AG09309 (cell line): ENCODE results near the gene OXTR.

Experiments
- DNase-seq: peaks from one replicate; pipeline ENCODE4 v3.0.0-alpha.2; 2010; ENCODE audit warnings: low read depth
- H3K4me3 ChIP-seq: 2 replicates; pipeline ENCODE4 v1.5.1; 2011; ENCODE audit warnings: mild to moderate bottlenecking, low read depth, low read length, moderate library complexity; ENCODE audit not compliant: control insufficient read depth
- TF ChIP-seq, protein P1 (sequence below): IDR thresholded peaks from 2 replicates; pipeline ENCODE4 v1.5.1; 2011; ENCODE audit warnings: mild to moderate bottlenecking, low read depth, low read length, inconsistent platforms; ENCODE audit not compliant: insufficient read depth, control insufficient read depth; ENCODE audit errors: missing control alignments

The OXTR gene

DNA sequence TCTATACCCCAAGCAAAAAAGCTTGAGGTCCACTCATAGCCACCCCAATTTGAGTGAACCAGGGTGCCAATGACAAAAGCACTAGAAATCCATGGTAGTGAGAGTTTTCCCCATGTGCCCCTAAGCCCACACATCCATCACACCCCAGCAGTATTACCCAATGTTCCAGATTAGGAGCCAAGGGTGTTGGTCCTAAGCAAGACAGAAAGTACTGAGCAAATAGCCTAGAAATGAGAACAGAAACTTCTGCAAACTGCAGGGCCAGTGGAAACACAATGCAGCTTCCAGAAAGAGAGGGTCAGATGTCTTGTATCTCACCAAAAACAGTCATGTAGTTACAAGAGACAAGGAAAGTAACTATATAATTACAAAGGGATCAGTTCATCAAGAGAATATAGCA lies 10.9 kb upstream of the OXTR start:
- DNase-seq = no peak
- TF ChIP-seq, protein P1, sequence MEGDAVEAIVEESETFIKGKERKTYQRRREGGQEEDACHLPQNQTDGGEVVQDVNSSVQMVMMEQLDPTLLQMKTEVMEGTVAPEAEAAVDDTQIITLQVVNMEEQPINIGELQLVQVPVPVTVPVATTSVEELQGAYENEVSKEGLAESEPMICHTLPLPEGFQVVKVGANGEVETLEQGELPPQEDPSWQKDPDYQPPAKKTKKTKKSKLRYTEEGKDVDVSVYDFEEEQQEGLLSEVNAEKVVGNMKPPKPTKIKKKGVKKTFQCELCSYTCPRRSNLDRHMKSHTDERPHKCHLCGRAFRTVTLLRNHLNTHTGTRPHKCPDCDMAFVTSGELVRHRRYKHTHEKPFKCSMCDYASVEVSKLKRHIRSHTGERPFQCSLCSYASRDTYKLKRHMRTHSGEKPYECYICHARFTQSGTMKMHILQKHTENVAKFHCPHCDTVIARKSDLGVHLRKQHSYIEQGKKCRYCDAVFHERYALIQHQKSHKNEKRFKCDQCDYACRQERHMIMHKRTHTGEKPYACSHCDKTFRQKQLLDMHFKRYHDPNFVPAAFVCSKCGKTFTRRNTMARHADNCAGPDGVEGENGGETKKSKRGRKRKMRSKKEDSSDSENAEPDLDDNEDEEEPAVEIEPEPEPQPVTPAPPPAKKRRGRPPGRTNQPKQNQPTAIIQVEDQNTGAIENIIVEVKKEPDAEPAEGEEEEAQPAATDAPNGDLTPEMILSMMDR = no peak
- H3K4me3 ChIP-seq = no peak overlapping the region

DNA sequence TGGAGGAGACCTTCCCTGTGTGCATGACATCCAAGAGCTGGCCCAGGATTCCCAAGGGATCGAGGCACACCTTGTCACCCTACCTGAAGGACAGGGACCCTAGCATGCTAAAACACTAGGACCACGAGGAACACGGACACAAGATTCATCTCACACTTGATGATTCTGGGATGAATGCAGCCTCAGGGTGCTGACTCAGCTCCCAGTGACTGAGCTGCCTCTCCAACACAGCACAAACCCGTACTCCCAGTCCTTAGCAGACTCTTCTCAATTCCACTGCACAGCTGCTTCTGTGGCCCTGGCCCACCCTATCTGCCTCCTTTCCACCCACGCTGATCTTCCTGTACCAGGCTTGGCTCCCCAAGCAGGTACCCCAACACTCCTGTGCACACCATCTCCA lies 9.1 kb upstream of the OXTR start:
- H3K4me3 ChIP-seq = no peak overlapping the region
- TF ChIP-seq, protein P1 = no peak
- no peak for DNase-seq

DNA sequence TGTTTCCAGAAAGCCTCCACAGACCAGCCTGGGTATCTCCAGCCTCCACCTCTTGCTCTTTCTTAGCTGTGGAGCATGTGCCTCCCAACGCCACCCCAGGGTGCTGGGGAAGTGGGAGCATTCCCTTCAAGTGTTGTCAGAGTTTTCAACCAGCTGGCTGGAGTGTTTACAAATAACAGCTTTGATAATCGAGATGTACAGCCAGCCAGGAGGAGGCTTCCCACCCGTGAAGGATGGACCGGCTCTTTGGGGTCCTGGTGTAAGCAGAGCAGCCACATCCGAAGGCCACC lies 8.5 kb upstream of the OXTR start:
- TF ChIP-seq, protein P1 = no peak
- no peak overlapping the region for H3K4me3 ChIP-seq
- no peak for DNase-seq

DNA sequence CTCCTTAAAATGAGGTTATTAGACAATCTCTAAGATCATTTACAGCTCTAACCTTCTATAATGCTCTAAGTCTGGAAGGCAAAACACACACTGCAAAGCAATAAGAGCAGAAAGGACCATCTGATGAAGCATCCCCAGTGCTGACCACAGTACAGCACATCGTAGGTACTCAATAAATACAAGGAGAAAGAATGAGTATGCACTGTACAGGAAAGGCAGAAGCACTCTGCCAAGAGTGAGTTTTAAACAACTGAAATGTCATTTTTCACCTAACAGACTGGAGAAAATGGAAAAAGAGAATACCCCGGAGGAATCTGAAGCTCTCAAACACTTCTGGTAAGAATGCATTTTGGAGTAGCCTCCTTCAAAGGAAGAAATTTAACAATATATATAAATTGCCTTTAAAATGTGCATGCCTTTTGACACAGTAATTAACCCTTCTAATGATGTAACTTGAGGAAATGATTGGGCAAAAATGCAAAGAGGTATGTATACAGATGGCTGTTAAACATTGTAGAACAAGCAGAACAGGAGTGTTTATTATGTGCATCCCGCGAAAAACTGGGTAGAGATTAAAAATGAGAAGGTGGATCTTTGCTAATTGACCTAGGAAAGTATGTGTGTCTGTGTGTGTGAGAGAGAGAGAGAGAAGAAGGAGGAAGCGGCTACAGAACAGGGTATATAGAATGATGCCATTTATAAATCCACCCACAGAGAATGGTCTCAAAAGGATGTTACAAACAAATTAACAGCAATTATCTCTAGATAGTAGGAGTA lies 8.0 kb upstream of the OXTR start:
- TF ChIP-seq, protein P1 = no peak
- no peak for DNase-seq
- no peak overlapping the region for H3K4me3 ChIP-seq

DNA sequence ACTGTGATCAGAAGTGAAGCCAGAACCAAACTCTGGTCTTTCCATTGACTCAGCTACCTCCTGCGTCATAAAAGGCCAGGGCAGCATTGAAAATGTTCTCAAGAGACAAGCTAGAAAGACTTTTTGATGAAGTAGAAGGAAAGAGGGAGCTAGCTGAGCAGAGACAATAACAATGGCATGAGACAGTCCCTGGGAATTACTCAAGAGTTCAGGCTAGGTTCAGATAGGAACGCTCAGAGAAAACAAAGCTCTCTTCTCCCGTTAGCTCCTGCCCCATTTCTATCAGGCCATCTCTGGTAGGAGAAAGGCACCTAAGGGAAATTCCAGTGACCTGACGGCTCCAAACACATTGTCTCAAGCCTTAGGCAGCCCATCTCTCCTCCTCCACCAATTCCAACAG lies 7.0 kb upstream of the OXTR start:
- no peak for DNase-seq
- TF ChIP-seq, protein P1 = no peak
- no peak overlapping the region for H3K4me3 ChIP-seq

DNA sequence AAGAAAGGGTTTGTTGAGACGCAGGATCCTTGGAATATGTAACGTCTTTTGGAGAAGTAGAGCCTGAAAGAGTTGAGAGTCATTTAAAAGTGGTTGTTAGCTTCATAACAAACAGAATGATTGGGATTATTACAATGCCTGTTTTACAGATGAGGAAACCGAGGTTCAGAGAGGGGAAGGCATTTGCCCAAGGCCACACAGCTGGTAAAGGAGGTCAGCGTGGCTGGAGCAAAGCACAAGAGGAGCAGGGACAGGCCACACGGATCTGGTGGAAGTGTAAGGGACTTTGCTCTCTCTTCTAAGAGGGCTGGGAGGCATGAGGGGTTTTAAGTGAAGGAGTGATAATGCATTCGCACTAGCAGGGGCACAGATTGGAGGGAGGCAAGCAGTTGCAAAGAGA lies 6.2 kb upstream of the OXTR start:
- H3K4me3 ChIP-seq = no peak overlapping the region
- TF ChIP-seq, protein P1 = no peak
- DNase-seq = no peak
